Mesendoderm (in vitro differentiated cells): Measurements from ENCODE around the gene SHROOM3.
A peak's percentile ranks its signal among the peaks of the same experiment; 100 is the strongest.

ENCODE experiments used
- DNase-seq: peaks from one replicate; pipeline ENCODE4 v3.0.0; 2013
- H2AK5ac ChIP-seq: 2 replicates; pipeline ENCODE4 v1.6.1; 2013; ENCODE audit warnings: low read length, inconsistent platforms
- H2BK120ac ChIP-seq: 2 replicates; pipeline ENCODE4 v1.6.1; 2013; ENCODE audit warnings: low read depth, mild to moderate bottlenecking, low read length, moderate library complexity, mixed read lengths
- H2BK15ac ChIP-seq: replicated peaks from 2 replicates; pipeline ENCODE4 v1.6.1; 2013; ENCODE audit warnings: low read depth, mild to moderate bottlenecking, moderate library complexity
- H2BK5ac ChIP-seq: 2 replicates; pipeline ENCODE4 v1.6.1; 2013; ENCODE audit warnings: low read length, inconsistent platforms
- H3K18ac ChIP-seq: 2 replicates; pipeline ENCODE4 v1.6.1; 2013; ENCODE audit warnings: mild to moderate bottlenecking, low read length, mixed read lengths
- H3K23ac ChIP-seq: one replicate; pipeline ENCODE4 v1.6.1; 2013; ENCODE audit warnings: low read length
- H3K27ac ChIP-seq: 2 replicates; pipeline ENCODE4 v1.5.1; 2013; ENCODE audit warnings: low read depth, mild to moderate bottlenecking, inconsistent platforms, low read length, moderate library complexity
- H3K27me3 ChIP-seq: 2 replicates; pipeline ENCODE4 v1.6.1; 2013; ENCODE audit warnings: low read length, control low read depth, mild to moderate bottlenecking, inconsistent platforms; ENCODE audit not compliant: insufficient read depth, poor library complexity
- H3K36me3 ChIP-seq: 2 replicates; pipeline ENCODE4 v1.6.1; 2013; ENCODE audit warnings: low read length, inconsistent platforms; ENCODE audit not compliant: control insufficient read depth, insufficient read depth
- H3K4ac ChIP-seq: one replicate; pipeline ENCODE4 v1.6.1; 2013; ENCODE audit warnings: low read depth, mild to moderate bottlenecking, low read length, moderate library complexity
- H3K4me1 ChIP-seq: 2 replicates; pipeline ENCODE4 v1.6.1; 2013; ENCODE audit warnings: low read depth, low read length, inconsistent platforms; ENCODE audit not compliant: control insufficient read depth
- H3K4me2 ChIP-seq: 2 replicates; pipeline ENCODE4 v1.6.1; 2013; ENCODE audit warnings: low read length
- H3K4me3 ChIP-seq: 2 replicates; pipeline ENCODE4 v1.5.1; 2013; ENCODE audit warnings: mild to moderate bottlenecking, low read length
- H3K56ac ChIP-seq: one replicate; pipeline ENCODE4 v1.6.1; 2013; ENCODE audit warnings: low read length
- H3K79me1 ChIP-seq: 2 replicates; pipeline ENCODE4 v1.6.1; 2013; ENCODE audit warnings: low read length, inconsistent platforms
- H3K79me2 ChIP-seq: 2 replicates; pipeline ENCODE4 v1.6.1; 2013; ENCODE audit warnings: mild to moderate bottlenecking, low read length; ENCODE audit not compliant: control insufficient read depth, insufficient read depth
- H3K9ac ChIP-seq: 2 replicates; pipeline ENCODE4 v1.6.1; 2013; ENCODE audit warnings: low read length, inconsistent platforms
- H4K5ac ChIP-seq: one replicate; pipeline ENCODE4 v1.6.1; 2013; ENCODE audit warnings: low read length
- H4K8ac ChIP-seq: one replicate; pipeline ENCODE4 v1.6.1; 2013; ENCODE audit warnings: low read depth, mild to moderate bottlenecking, control low read depth, low read length, moderate library complexity
- WGBS: extraction: QIAGEN DNeasy Blood & Tissue Kit; methylation state at CpG from one replicate; pipeline ENCODE4 v1.1.7; 2013; ENCODE audit warnings: low lambda C conversion rate, missing lambda C conversion rate; ENCODE audit not compliant: insufficient coverage; ENCODE audit errors: extremely low coverage; 5-methylcytosine and 5-hydroxymethylcytosine counted together

The SHROOM3 gene

GRCh38 chr4:76799718-76800117 lies 364.7 kb downstream of the SHROOM3 start:
- no peak overlapping the region for H3K4ac ChIP-seq
- H2BK15ac ChIP-seq = no peak overlapping the region
- H3K9ac ChIP-seq = no peak overlapping the region
- H3K36me3 ChIP-seq = no peaks in the 10 kb centered on the region
- no peak overlapping the region for H3K23ac ChIP-seq
- no peaks in the 10 kb centered on the region for H3K79me1 ChIP-seq
- H3K4me1 ChIP-seq = peaks cover 14% of the 10 kb centered on the region
- no peak overlapping the region for H2AK5ac ChIP-seq
- no peak overlapping the region for H4K8ac ChIP-seq
- no peak overlapping the region for H3K18ac ChIP-seq
- no peaks in the 10 kb centered on the region for H3K27me3 ChIP-seq
- no peak overlapping the region for H3K4me2 ChIP-seq
- no peak overlapping the region for H3K27ac ChIP-seq
- H2BK120ac ChIP-seq = no peak overlapping the region
- no peak overlapping the region for H4K5ac ChIP-seq
- DNase-seq = no peak
- no peak overlapping the region for H3K56ac ChIP-seq
- H2BK5ac ChIP-seq = no peak overlapping the region
- H3K4me3 ChIP-seq = no peak overlapping the region
- H3K79me2 ChIP-seq = no peaks in the 10 kb centered on the region

GRCh38 chr4:76800902-76801301 lies 365.9 kb downstream of the SHROOM3 start:
- H3K23ac ChIP-seq = no peak overlapping the region
- H3K56ac ChIP-seq = no peak overlapping the region
- H3K79me1 ChIP-seq = no peaks in the 10 kb centered on the region
- H3K4me2 ChIP-seq = no peak overlapping the region
- no peaks in the 10 kb centered on the region for H3K36me3 ChIP-seq
- H3K9ac ChIP-seq = no peak overlapping the region
- H3K18ac ChIP-seq = peak overlapping the region; percentile 86
- no peak overlapping the region for H3K4ac ChIP-seq
- no peaks in the 10 kb centered on the region for H3K27me3 ChIP-seq
- peak overlapping the region; percentile 57 for H2BK15ac ChIP-seq
- no peak overlapping the region for H2BK120ac ChIP-seq
- no peak overlapping the region for H2AK5ac ChIP-seq
- no peak overlapping the region for H3K27ac ChIP-seq
- WGBS = no CpG with 5 or more reads among the region's 6 CpGs
- H4K8ac ChIP-seq = no peak overlapping the region
- no peak overlapping the region for H4K5ac ChIP-seq
- H3K4me3 ChIP-seq = no peak overlapping the region
- peaks cover 14% of the 10 kb centered on the region for H3K4me1 ChIP-seq
- no peaks in the 10 kb centered on the region for H3K79me2 ChIP-seq
- no peak overlapping the region for H2BK5ac ChIP-seq
- DNase-seq = no peak

GRCh38 chr4:76801621-76802235 lies 366.7 kb downstream of the SHROOM3 start:
- Histone ChIP-seq H4K5ac (no peak overlapping the region), H3K56ac (peak overlapping the region; percentile 94), H3K27ac (peak overlapping the region; percentile 82), H3K4me2 (peak overlapping the region; percentile 37), H2AK5ac (no peak overlapping the region), H2BK120ac (peak overlapping the region; percentile 89), H2BK5ac (peak overlapping the region; percentile 75), H3K23ac (peak overlapping the region; percentile 86), H3K9ac (peak overlapping the region; percentile 55), H2BK15ac (no peak overlapping the region), H3K4me1 (peaks cover 14% of the 10 kb centered on the region), H3K4ac (peak overlapping the region; percentile 81), H3K79me1 (no peaks in the 10 kb centered on the region), H3K4me3 (no peak overlapping the region), H3K27me3 (no peaks in the 10 kb centered on the region), H3K18ac (peak overlapping the region; percentile 86), H4K8ac (no peak overlapping the region), H3K36me3 (no peaks in the 10 kb centered on the region), H3K79me2 (no peaks in the 10 kb centered on the region)
- WGBS = no CpG with 5 or more reads among the region's 37 CpGs
- DNase-seq = peak; percentile 90

- Histone ChIP-seq H2BK5ac (peak overlapping the region; percentile 75), H3K4ac (peak overlapping the region; percentile 81), H2AK5ac (no peak overlapping the region), H3K18ac (peak overlapping the region; percentile 86), H4K5ac (peak overlapping the region; percentile 82), H3K79me2 (no peaks in the 10 kb centered on the region), H3K4me2 (peak overlapping the region; percentile 37), H3K27me3 (no peaks in the 10 kb centered on the region), H3K9ac (peak overlapping the region; percentile 55), H3K4me3 (no peak overlapping the region), H2BK15ac (no peak overlapping the region), H3K4me1 (peaks cover 14% of the 10 kb centered on the region), H2BK120ac (peak overlapping the region; percentile 89), H4K8ac (peak overlapping the region; percentile 41), H3K56ac (peak overlapping the region; percentile 94), H3K23ac (no peak overlapping the region), H3K27ac (peak overlapping the region; percentile 82), H3K79me1 (no peaks in the 10 kb centered on the region), H3K36me3 (no peaks in the 10 kb centered on the region)
- WGBS = no CpG with 5 or more reads among the region's 20 CpGs
- DNase-seq = peak; percentile 96
These were observed 367.4 kb downstream of the SHROOM3 start for GRCh38 chr4:76802236-76803021.

- Histone ChIP-seq H2BK15ac (no peak overlapping the region), H3K27ac (peak overlapping the region; percentile 55), H3K9ac (peak overlapping the region; percentile 2), H3K4me3 (no peak overlapping the region), H2BK5ac (peak overlapping the region; percentile 7), H4K8ac (peak overlapping the region; percentile 7), H3K56ac (peak overlapping the region; percentile 68), H3K36me3 (no peaks in the 10 kb centered on the region), H3K27me3 (no peaks in the 10 kb centered on the region), H4K5ac (no peak overlapping the region), H3K4me1 (peaks cover 14% of the 10 kb centered on the region), H3K4ac (no peak overlapping the region), H3K18ac (peak overlapping the region; percentile 97), H3K23ac (no peak overlapping the region), H3K4me2 (no peak overlapping the region), H3K79me2 (no peaks in the 10 kb centered on the region), H2BK120ac (no peak overlapping the region), H3K79me1 (no peaks in the 10 kb centered on the region), H2AK5ac (no peak overlapping the region)
- DNase-seq = peak; percentile 97
- no CpG with 5 or more reads among the region's 5 CpGs for whole genome bisulfite sequencing
These were observed 368.5 kb downstream of the SHROOM3 start for GRCh38 chr4:76803522-76803921.
